Smooth muscle cell (in vitro differentiated cells): ENCODE measurements around the gene CETN3. TPM values are rescaled to one million over a fixed set of nuclear protein-coding genes. Genes with fewer than 3 reads are reported as not detected.
A peak's percentile ranks its signal among the peaks of the same experiment; 100 is the strongest.

ENCODE experiments used
- DNase-seq: peaks from one replicate; lab custom pipeline; 2025; ENCODE audit not compliant: unreplicated experiment; lab: John Stamatoyannopoulos, UW
- H2AFZ ChIP-seq: fragments of 200-600 bp; sonication (generic); 2 replicates; pipeline ENCODE4 v1.6.0; 2016; ENCODE audit warnings: antibody characterized with exemption, low read depth, mild to moderate bottlenecking
- H3F3A ChIP-seq: fragments of 200-600 bp; sonication (generic); 2 replicates; pipeline ENCODE4 v1.6.0; 2017; ENCODE audit warnings: antibody characterized with exemption, low read depth
- H3K27ac ChIP-seq: fragments of 200-600 bp; sonication (generic); 2 replicates; pipeline ENCODE4 v1.5.1; 2016; ENCODE audit warnings: low read depth, mild to moderate bottlenecking
- H3K27me3 ChIP-seq: fragments of 200-600 bp; sonication (generic); 2 replicates; pipeline ENCODE4 v1.6.1; 2016; ENCODE audit warnings: low read depth, mild to moderate bottlenecking
- H3K36me3 ChIP-seq: fragments of 200-600 bp; sonication (generic); 2 replicates; pipeline ENCODE4 v1.5.1; 2016; ENCODE audit warnings: low read depth
- H3K4me1 ChIP-seq: fragments of 200-600 bp; sonication (generic); 2 replicates; pipeline ENCODE4 v1.5.1; 2016; ENCODE audit warnings: low read depth
- H3K4me2 ChIP-seq: fragments of 200-600 bp; sonication (generic); 2 replicates; pipeline ENCODE4 v1.6.0; 2016; ENCODE audit warnings: mild to moderate bottlenecking
- H3K4me3 ChIP-seq: fragments of 200-600 bp; sonication (generic); 2 replicates; pipeline ENCODE4 v1.5.1; 2016; ENCODE audit warnings: mild to moderate bottlenecking
- H3K79me2 ChIP-seq: fragments of 200-600 bp; sonication (generic); 2 replicates; pipeline ENCODE4 v1.6.0; 2016; ENCODE audit warnings: low read depth, mild to moderate bottlenecking
- H3K9ac ChIP-seq: fragments of 200-600 bp; sonication (generic); 2 replicates; pipeline ENCODE4 v1.6.0; 2016; ENCODE audit warnings: low read depth
- H3K9me3 ChIP-seq: fragments of 200-600 bp; sonication (generic); replicated peaks from 2 replicates; pipeline ENCODE4 v1.5.1; 2016; ENCODE audit warnings: low read depth
- H4K20me1 ChIP-seq: fragments of 200-600 bp; sonication (generic); 2 replicates; pipeline ENCODE4 v1.6.0; 2016; ENCODE audit warnings: low read depth
- CTCF ChIP-seq: fragments of 200-600 bp; sonication (generic); IDR thresholded peaks from 2 replicates; pipeline ENCODE4 v1.5.1; 2017; ENCODE audit warnings: borderline replicate concordance, mild to moderate bottlenecking, antibody characterized with exemption; ENCODE audit not compliant: insufficient read depth, poor library complexity, severe bottlenecking
- WGBS: methylation state at CpG from one replicate; pipeline ENCODE4 v1.1.7; 2016; ENCODE audit warnings: low lambda C conversion rate; 5-methylcytosine and 5-hydroxymethylcytosine counted together
- polyA plus RNA-seq: library from polyadenylated mRNA; unstranded; fragments of >200 nt; fragmentation: Nextera tagmentation; extraction: Ambion mirVana; gene quantifications from 2 replicates; pipeline ENCODE4 v1.2.1, GENCODE V29; 2016
- total RNA-seq: library from RNA; depleted of rRNA; stranded (reverse); fragments of >200 nt; gene quantifications from 2 replicates; pipeline ENCODE4 v1.2.3, GENCODE V29; 2014

Gene CETN3
- total and polyA plus RNA-seq, 2 experiments from 2014 or later, result 28.7 to 32.0 TPM

GRCh38 chr5:90390326-90390725, 19.2 kb downstream of the CETN3 start:
- WGBS, result 71% methylated on average over 2 of the region's 2 CpGs
- Histone ChIP-seq H3K4me2 (no peak overlapping the region), H3K9ac (no peak overlapping the region), H3K9me3 (no peaks in the 10 kb centered on the region), H2AFZ (no peak overlapping the region), H3K4me1 (no peaks in the 10 kb centered on the region), H3K36me3 (no peaks in the 10 kb centered on the region), H3K79me2 (no peaks in the 10 kb centered on the region), H3K27ac (no peak overlapping the region), H3F3A (no peaks in the 10 kb centered on the region), H4K20me1 (no peaks in the 10 kb centered on the region), H3K27me3 (no peaks in the 10 kb centered on the region), H3K4me3 (no peak overlapping the region)
- no peak for TF ChIP-seq CTCF
- no peak for DNase-seq

DNA sequence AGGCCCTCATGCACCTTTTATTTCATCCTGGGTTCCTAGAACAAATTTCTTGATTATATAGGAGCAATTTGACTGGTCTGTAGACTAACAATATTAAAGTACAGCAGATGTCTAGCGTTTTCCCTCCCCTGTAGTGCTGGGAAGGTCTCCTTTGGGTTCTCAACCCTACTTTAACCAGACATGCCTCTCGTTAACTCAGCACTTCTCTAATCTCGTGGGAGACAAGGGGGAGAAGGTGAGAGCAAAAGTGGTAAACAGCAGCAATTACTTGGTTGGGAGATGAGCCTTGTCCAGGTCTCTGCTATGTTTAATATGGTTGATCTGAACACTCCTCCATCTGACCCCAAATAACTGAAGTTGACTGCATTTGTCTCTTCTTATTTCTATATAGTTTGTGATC, 22.0 kb downstream of the CETN3 start:
- H3K27me3 ChIP-seq, result no peaks in the 10 kb centered on the region
- no peaks in the 10 kb centered on the region for H3K36me3 ChIP-seq
- no peak overlapping the region for H3K4me3 ChIP-seq
- H3K4me1 ChIP-seq, result no peaks in the 10 kb centered on the region
- H2AFZ ChIP-seq, result no peak overlapping the region
- H3K79me2 ChIP-seq, result no peaks in the 10 kb centered on the region
- TF ChIP-seq CTCF, result no peak
- H3K4me2 ChIP-seq, result no peak overlapping the region
- no peaks in the 10 kb centered on the region for H3K9me3 ChIP-seq
- no peaks in the 10 kb centered on the region for H3F3A ChIP-seq
- no peak overlapping the region for H3K9ac ChIP-seq
- no peaks in the 10 kb centered on the region for H4K20me1 ChIP-seq
- no peak for DNase-seq
- 52% methylated on average over 3 of the region's 3 CpGs for WGBS
- H3K27ac ChIP-seq, result no peak overlapping the region

- Histone ChIP-seq H3K4me2 (no peak overlapping the region), H3K4me3 (no peak overlapping the region), H3F3A (no peaks in the 10 kb centered on the region), H3K9ac (no peak overlapping the region), H3K27ac (no peak overlapping the region), H3K36me3 (no peaks in the 10 kb centered on the region), H3K9me3 (no peaks in the 10 kb centered on the region), H3K4me1 (no peaks in the 10 kb centered on the region), H2AFZ (no peak overlapping the region), H4K20me1 (no peaks in the 10 kb centered on the region), H3K79me2 (no peaks in the 10 kb centered on the region), H3K27me3 (no peaks in the 10 kb centered on the region)
- WGBS, result 97% methylated on average over 1 of the region's 1 CpG
- DNase-seq, result no peak
- peak; percentile 59 for TF ChIP-seq CTCF
These were observed 23.4 kb downstream of the CETN3 start for GRCh38 chr5:90386099-90386710.

- no peak overlapping the region for H3K9ac ChIP-seq
- no peaks in the 10 kb centered on the region for H3K4me1 ChIP-seq
- H3K4me2 ChIP-seq, result no peak overlapping the region
- H3K27me3 ChIP-seq, result no peaks in the 10 kb centered on the region
- no peaks in the 10 kb centered on the region for H3F3A ChIP-seq
- TF ChIP-seq CTCF, result no peak
- 91% methylated on average over 1 of the region's 1 CpG for WGBS
- H4K20me1 ChIP-seq, result no peaks in the 10 kb centered on the region
- no peak overlapping the region for H3K4me3 ChIP-seq
- no peaks in the 10 kb centered on the region for H3K9me3 ChIP-seq
- H3K27ac ChIP-seq, result no peak overlapping the region
- no peaks in the 10 kb centered on the region for H3K36me3 ChIP-seq
- H3K79me2 ChIP-seq, result no peaks in the 10 kb centered on the region
- no peak for DNase-seq
- no peak overlapping the region for H2AFZ ChIP-seq
These were observed 25.2 kb downstream of the CETN3 start for GRCh38 chr5:90384389-90384788.
